ENCODE results near the gene COL18A1. TPM values are rescaled to one million over a fixed set of nuclear protein-coding genes. Genes with fewer than 3 reads are reported as not detected.

COL18A1 gene
- total and polyA plus RNA-seq, 9 of the 15 experiments (the other 6 are each of a cell fraction or from before 2014, with no cell fraction given): 0.14 to 16.4 (median 2.0) TPM

DNA sequence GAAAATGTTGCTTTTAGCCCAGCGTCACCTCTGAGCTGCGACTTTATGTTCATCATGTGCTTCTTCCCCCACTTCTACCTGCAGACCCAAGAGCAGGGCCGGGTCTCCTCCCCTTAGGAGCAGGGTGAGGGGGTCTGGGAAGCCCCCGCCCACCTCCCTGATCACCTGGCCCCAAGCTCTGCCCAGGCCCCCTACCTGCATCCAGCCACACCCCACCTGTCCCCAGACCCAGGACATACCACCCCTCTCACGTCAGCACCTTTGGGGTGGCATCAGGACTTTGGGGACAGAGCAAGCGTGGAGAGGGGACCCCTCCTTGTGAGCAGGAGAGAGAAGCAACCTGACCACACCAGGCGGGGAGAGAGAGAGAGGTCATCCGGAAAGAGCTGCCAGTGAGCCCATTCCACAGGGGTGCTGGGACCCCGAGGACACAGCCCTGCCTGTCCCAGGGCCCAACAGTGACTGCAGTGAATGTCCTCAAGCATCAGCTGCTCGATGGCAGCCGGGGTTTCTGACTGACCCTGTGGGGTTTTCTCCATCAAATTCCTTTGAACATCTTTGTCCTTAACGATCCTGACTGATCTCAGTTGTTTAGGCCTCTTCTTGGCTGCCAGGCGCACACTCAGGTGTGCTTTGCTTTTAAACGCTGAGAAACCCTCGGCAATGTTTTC is 42.8 kb upstream of the COL18A1 start:
- FAIRE-seq (no peak), ATAC-seq (no peak), DNase-seq (ENCODE audit: extremely low read depth in 1 of 4, low spot score in 3 of 4) (no peak)
- 54% methylated on average over 12 of the region's 15 CpGs for WGBS (ENCODE audit: insufficient coverage, low coverage, missing lambda C conversion rate)
- H3K9me1 ChIP-seq (ENCODE audit: control insufficient read depth, insufficient read depth, low read length): no peaks in the 10 kb centered on the region
- H3K27ac ChIP-seq (ENCODE audit: extremely low read depth, low read depth, low read length): no peak overlapping the region
- H2AFZ ChIP-seq (ENCODE audit: low read depth, low read length): no peak overlapping the region; the same call in 1 of the 2 replicates
- no peak overlapping the region for H3K4me3 ChIP-seq
- H3K4me2 ChIP-seq (ENCODE audit: insufficient read depth, low read length): no peak overlapping the region
- no peaks in the 10 kb centered on the region for H3K9me3 ChIP-seq (replicated peaks; ENCODE audit: control insufficient read depth, insufficient read depth, low read depth, low read length)
- no peaks in the 10 kb centered on the region for H4K20me1 ChIP-seq (replicated peaks; ENCODE audit: control insufficient read depth, insufficient read depth, low read length)
- H3K36me3 ChIP-seq (ENCODE audit: control insufficient read depth, insufficient read depth, low read length): no peaks in the 10 kb centered on the region
- TF ChIP-seq ZNF583 (CRISPR knock-in tag; IDR thresholded peaks at IDR 0.05) (no peak), ZNF232 (CRISPR knock-in tag; IDR thresholded peaks at IDR 0.05) (no peak), MECOM (CRISPR knock-in tag; IDR thresholded peaks at IDR 0.05) (no peak), IFI16 (CRISPR knock-in tag; IDR thresholded peaks at IDR 0.05) (no peak), ELF2 (CRISPR knock-in tag; IDR thresholded peaks at IDR 0.05) (no peak), DDX20 (tag; IDR thresholded peaks at IDR 0.05; ENCODE audit: low read depth) (no peak), PHB2 (IDR thresholded peaks at IDR 0.05; ENCODE audit: low read depth) (no peak), MCM2 (IDR thresholded peaks at IDR 0.05; ENCODE audit: low read depth) (no peak)
- TF ChIP-seq, protein P1, sequence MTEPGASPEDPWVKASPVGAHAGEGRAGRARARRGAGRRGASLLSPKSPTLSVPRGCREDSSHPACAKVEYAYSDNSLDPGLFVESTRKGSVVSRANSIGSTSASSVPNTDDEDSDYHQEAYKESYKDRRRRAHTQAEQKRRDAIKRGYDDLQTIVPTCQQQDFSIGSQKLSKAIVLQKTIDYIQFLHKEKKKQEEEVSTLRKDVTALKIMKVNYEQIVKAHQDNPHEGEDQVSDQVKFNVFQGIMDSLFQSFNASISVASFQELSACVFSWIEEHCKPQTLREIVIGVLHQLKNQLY (CRISPR knock-in tag; conservative IDR thresholded peaks at IDR 0.05): no peak
- peaks cover 42 to 94% of the 10 kb centered on the region in 2 experiments for H3K4me1 ChIP-seq (replicated peaks in 1 of 2; ENCODE audit: control insufficient read depth in 2 of 2, insufficient read depth in 2 of 2, low read length in 2 of 2)
- intact Hi-C loops (cut with micrococcal nuclease) (loop anchor here (5.0 kb wide), 1 partner anchor 230 kb away; no protein-coding TSS in a partner anchor), in situ Hi-C loops (cut with MboI) (no loop called here)
- H3K79me2 ChIP-seq (ENCODE audit: control insufficient read depth, insufficient read depth, low read length): no peaks in the 10 kb centered on the region
- CTCF ChIA-PET (ENCODE audit: low intra/inter-chr PET ratio): no interaction called here
- no TSS peak for BruUV-seq (replicated peaks)
- peaks cover 0 to 9% of the 10 kb centered on the region in 2 experiments; a peak in 1 of 5 replicates for H3K27me3 ChIP-seq (ENCODE audit: control insufficient read depth in 2 of 2, insufficient read depth in 2 of 2, low read length in 2 of 2)
- POLR2A ChIA-PET: interaction anchor here (0.7 to 1.4 kb wide), 5 partner anchors 11 to 222 kb away, joined by 3 to 7 read pairs (median 6); no protein-coding TSS in a partner anchor
- peak overlapping the region in 1 of 2 experiments; percentile 46; a peak in 2 of 4 replicates for H3K9ac ChIP-seq (ENCODE audit: insufficient read depth in 1 of 2, low read depth in 2 of 2, low read length in 2 of 2)
